BE2C (cell line): ENCODE data around the gene EFCAB12.
A peak's percentile ranks its signal among the peaks of the same experiment; 100 is the strongest.

Source experiments
- DNase-seq: peaks from one replicate; pipeline ENCODE4 v3.0.0-alpha.2; 2020
- H3K27me3 ChIP-seq: fragments of 250-450 bp; sonication (Bioruptor Pico); 2 replicates; pipeline ENCODE4 v1.5.1; 2020; ENCODE audit warnings: mild to moderate bottlenecking
- H3K36me3 ChIP-seq: fragments of 250-450 bp; sonication (Bioruptor Pico); 2 replicates; pipeline ENCODE4 v1.5.1; 2020; ENCODE audit warnings: mild to moderate bottlenecking
- H3K4me1 ChIP-seq: fragments of 250-450 bp; sonication (Bioruptor Pico); 2 replicates; pipeline ENCODE4 v1.5.1; 2020
- H3K4me3 ChIP-seq: 2 replicates; pipeline ENCODE4 v1.5.1; 2011; ENCODE audit warnings: low read depth, low read length
- H3K9me3 ChIP-seq: fragments of 250-450 bp; sonication (Bioruptor Pico); 2 replicates; pipeline ENCODE4 v1.5.1; 2020
- TF ChIP-seq, protein P1 (sequence below): IDR thresholded peaks from 2 replicates; pipeline ENCODE4 v1.5.1; 2012; ENCODE audit warnings: mild to moderate bottlenecking, low read depth, low read length

Gene EFCAB12

DNA sequence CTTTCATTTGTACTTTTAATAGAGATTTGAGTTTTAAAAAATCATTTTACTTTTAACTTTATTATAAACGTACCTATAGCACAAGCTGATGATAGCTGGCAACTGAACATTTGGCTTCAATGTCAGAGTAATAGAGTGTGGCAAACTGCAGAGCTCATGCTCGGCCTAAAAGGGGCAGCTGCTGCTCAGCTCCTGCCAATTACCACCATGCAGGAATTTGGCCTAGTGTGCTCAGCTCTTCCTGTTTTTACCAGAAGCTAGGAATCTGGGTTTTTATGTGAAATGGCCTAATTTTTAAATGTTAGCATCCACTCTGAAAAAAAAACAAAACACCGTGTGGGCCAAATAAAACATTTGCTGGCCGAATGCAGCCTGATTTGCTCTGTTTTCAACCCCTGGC lies 13.3 kb upstream of the EFCAB12 start:
- Histone ChIP-seq H3K4me1 (peaks cover 8% of the 10 kb centered on the region), H3K4me3 (no peak overlapping the region), H3K27me3 (no peaks in the 10 kb centered on the region), H3K36me3 (peaks cover 5% of the 10 kb centered on the region), H3K9me3 (no peaks in the 10 kb centered on the region)
- DNase-seq = peak; percentile 25
- TF ChIP-seq, protein P1, sequence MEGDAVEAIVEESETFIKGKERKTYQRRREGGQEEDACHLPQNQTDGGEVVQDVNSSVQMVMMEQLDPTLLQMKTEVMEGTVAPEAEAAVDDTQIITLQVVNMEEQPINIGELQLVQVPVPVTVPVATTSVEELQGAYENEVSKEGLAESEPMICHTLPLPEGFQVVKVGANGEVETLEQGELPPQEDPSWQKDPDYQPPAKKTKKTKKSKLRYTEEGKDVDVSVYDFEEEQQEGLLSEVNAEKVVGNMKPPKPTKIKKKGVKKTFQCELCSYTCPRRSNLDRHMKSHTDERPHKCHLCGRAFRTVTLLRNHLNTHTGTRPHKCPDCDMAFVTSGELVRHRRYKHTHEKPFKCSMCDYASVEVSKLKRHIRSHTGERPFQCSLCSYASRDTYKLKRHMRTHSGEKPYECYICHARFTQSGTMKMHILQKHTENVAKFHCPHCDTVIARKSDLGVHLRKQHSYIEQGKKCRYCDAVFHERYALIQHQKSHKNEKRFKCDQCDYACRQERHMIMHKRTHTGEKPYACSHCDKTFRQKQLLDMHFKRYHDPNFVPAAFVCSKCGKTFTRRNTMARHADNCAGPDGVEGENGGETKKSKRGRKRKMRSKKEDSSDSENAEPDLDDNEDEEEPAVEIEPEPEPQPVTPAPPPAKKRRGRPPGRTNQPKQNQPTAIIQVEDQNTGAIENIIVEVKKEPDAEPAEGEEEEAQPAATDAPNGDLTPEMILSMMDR = peak; percentile 20; the same call in 1 of the 2 replicates

DNA sequence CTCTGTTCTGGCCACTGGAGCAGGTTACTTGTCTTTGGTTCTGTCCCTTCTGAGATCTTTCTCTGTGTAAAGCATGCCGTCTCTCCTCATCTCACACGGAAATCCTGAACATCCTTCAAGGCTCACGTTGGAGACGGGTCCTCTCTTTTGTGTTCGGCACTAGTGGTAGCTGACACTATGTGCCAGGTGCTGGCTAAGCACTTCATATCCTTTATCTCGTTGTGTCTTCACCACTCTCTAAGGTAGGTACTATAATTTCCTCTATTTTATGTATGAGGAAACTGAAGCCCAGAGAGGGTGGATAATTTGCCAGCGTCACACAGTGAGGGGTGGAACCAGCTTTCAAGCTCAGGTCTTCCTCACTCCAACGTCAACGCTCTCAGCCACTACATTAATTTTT lies 12.8 kb upstream of the EFCAB12 start:
- H3K4me1 ChIP-seq = peaks cover 8% of the 10 kb centered on the region
- H3K27me3 ChIP-seq = no peaks in the 10 kb centered on the region
- TF ChIP-seq, protein P1 = no peak
- no peaks in the 10 kb centered on the region for H3K9me3 ChIP-seq
- DNase-seq = no peak
- peak overlapping the region; percentile 98 for H3K4me3 ChIP-seq
- H3K36me3 ChIP-seq = peaks cover 6% of the 10 kb centered on the region

DNA sequence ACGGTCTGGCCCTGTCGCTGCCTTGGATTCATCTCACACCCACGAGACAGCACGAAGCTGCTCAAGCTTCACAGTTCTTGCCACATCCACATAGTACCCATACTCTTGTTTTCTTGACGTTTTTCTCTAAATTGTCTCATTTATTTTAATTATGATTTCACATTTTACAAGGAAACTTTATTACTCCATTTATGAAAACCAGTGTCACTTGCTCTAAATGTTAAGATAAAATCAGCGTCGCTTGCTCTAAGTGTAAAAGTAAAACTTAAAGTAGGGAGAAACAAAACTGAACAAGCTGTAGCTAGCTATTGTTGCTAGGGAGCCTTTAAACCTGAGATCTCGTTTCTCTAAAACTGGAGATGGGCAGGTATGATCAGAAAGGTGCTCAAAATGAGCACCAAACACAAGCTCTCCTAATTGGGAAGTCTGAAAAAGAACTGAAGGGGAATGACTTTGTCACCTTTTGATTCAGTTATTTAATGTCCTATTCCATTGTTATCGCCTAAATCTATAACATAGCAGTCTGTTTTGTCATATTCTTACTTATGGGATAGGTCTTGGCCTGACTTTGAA lies 12.3 kb upstream of the EFCAB12 start:
- Histone ChIP-seq H3K4me3 (peak overlapping the region; percentile 98), H3K27me3 (no peaks in the 10 kb centered on the region), H3K36me3 (peaks cover 6% of the 10 kb centered on the region), H3K4me1 (peaks cover 8% of the 10 kb centered on the region), H3K9me3 (no peaks in the 10 kb centered on the region)
- no peak for DNase-seq
- TF ChIP-seq, protein P1 = no peak

DNA sequence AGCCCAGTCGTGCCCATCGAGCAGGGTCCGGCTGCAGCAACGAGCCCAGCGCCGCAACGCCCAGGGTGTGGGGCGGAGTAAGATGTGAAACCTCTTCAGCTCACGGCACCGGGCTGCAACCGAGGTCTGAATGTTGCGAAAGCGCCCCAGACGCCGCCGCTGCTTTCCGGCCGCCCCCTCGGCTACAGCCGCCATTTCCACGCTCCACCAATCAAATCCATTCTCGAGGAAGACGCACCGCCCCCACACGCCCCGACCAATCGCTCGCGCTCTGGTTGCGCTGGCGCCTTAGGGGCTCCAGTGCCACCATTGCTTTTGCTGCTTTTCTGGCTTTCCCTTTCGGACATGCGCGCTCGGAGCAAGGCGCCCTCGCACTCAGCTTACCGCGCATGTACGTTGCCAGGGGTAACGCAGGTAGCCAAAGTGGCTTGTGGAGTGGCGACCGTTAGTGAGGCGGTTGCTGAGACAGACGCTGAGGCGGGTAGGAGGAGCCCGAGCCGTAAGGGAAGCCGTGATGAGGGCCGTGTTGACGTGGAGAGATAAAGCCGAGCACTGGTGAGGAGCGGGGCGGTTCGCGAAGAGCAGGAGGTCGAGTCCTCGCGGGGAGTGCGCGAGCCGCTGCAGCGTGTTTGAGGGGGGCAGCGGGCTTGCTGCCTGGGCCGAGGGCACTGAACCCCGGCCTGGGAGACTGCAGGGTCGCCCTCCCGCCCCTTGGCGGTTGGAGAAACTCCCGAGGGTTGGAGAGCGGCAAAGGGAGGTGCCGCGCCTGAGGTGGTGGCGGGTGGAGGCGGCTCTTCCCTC lies 11.6 kb upstream of the EFCAB12 start, which contains the start of the genes IFT122 and MBD4:
Gene IFT122, plus strand, starts transcription at position 408 of the 801 bp plus-strand sequence. Its CDS starts 107 bp downstream, at position 515.
Gene MBD4, minus strand, starts transcription at position 132 of the 801 bp plus-strand sequence. Its CDS starts 115 bp downstream, at position 17.
- Histone ChIP-seq H3K4me1 (peaks cover 8% of the 10 kb centered on the region), H3K4me3 (peak within 1 kb of the TSS; percentile 98), H3K36me3 (peaks cover 9% of the 10 kb centered on the region), H3K9me3 (no peaks in the 10 kb centered on the region), H3K27me3 (no peaks in the 10 kb centered on the region)
- TF ChIP-seq, protein P1 = no peak
- DNase-seq = peak; percentile 99

DNA sequence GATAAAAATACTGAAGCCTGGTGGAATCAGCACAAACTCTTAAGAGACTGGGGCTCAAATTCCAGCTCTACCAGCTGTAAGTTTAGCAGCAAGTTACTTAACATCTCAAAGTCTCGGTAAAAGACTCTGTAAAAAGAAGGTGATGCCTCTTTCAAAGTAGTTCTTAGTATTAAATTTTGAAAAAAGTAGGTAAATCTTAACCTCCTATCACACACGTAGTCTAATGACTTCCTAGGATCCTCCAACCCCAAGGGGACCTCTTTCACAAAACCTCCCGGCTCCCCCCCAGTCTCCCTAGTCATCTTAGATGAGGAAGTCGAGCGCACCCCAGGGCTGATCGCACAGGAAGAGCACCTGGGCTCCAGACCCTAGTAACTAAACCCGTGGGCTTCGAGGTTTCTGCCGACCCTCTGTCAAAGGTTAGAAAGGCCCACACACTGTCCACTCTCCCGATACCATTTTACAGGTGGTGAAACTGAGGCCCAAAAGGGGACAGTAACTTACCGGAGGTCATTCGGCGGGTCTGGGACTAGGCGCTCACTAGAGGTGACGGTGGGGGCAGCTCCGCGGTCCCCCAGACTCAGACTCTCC lies 10.9 kb upstream of the EFCAB12 start:
- H3K4me3 ChIP-seq = peak overlapping the region; percentile 98
- peaks cover 9% of the 10 kb centered on the region for H3K36me3 ChIP-seq
- TF ChIP-seq, protein P1 = no peak
- peaks cover 8% of the 10 kb centered on the region for H3K4me1 ChIP-seq
- DNase-seq = peak; percentile 22
- no peaks in the 10 kb centered on the region for H3K9me3 ChIP-seq
- H3K27me3 ChIP-seq = no peaks in the 10 kb centered on the region
